Loucy (cell line): ENCODE data around the gene TACC2.
"Not testable (repeated sequence)": the region's sequence is repeated elsewhere in the genome, so short reads cannot be mapped to it uniquely, and the experiment has no call there.

Experiments
- H2AFZ ChIP-seq: fragments of 200-600 bp; sonication (generic); 2 replicates; pipeline ENCODE4 v1.6.0; 2016; ENCODE audit warnings: antibody characterized with exemption, mild to moderate bottlenecking, low read length, moderate library complexity
- H3F3A ChIP-seq: fragments of 200-600 bp; 2 replicates; pipeline ENCODE4 v1.6.0; 2016; ENCODE audit warnings: antibody characterized with exemption, low read depth, mild to moderate bottlenecking
- H3K27me3 ChIP-seq: fragments of 200-600 bp; sonication (generic); 2 replicates; pipeline ENCODE4 v1.6.1; 2014; ENCODE audit warnings: low read length, mild to moderate bottlenecking; ENCODE audit not compliant: insufficient read depth, poor library complexity, severe bottlenecking
- H3K36me3 ChIP-seq: fragments of 200-600 bp; sonication (generic); 2 replicates; pipeline ENCODE4 v1.6.1; 2016; ENCODE audit warnings: low read length; ENCODE audit not compliant: insufficient read depth
- H3K4me1 ChIP-seq: fragments of 200-600 bp; sonication (generic); 2 replicates; pipeline ENCODE4 v1.5.1; 2014; ENCODE audit warnings: low read length, mild to moderate bottlenecking; ENCODE audit not compliant: insufficient read depth, poor library complexity, severe bottlenecking
- H3K4me2 ChIP-seq: fragments of 200-600 bp; sonication (generic); 2 replicates; pipeline ENCODE4 v1.6.0; 2014; ENCODE audit warnings: antibody characterized with exemption, low read length, low read depth, mild to moderate bottlenecking; ENCODE audit not compliant: poor library complexity, severe bottlenecking
- H3K4me3 ChIP-seq: fragments of 200-600 bp; sonication (generic); 2 replicates; pipeline ENCODE4 v1.5.1; 2014; ENCODE audit warnings: low read length, mild to moderate bottlenecking, mixed read lengths; ENCODE audit not compliant: poor library complexity, severe bottlenecking
- H3K79me2 ChIP-seq: fragments of 200-600 bp; sonication (generic); 2 replicates; pipeline ENCODE4 v1.6.1; 2014; ENCODE audit warnings: low read length; ENCODE audit not compliant: insufficient read depth
- H3K9ac ChIP-seq: fragments of 200-600 bp; sonication (generic); 2 replicates; pipeline ENCODE4 v1.6.0; 2014; ENCODE audit warnings: mild to moderate bottlenecking, low read depth, low read length, moderate library complexity; ENCODE audit not compliant: poor library complexity, severe bottlenecking
- H3K9me2 ChIP-seq: fragments of 200-600 bp; sonication (generic); replicated peaks from 2 replicates; pipeline ENCODE4 v1.6.1; 2016; ENCODE audit warnings: low read depth, low read length, mixed read lengths
- H3K9me3 ChIP-seq: fragments of 200-600 bp; sonication (generic); 2 replicates; pipeline ENCODE4 v1.6.1; 2014; ENCODE audit warnings: mild to moderate bottlenecking, antibody characterized with exemption, low read length, low read depth; ENCODE audit not compliant: insufficient read depth
- H4K20me1 ChIP-seq: fragments of 200-600 bp; sonication (generic); 2 replicates; pipeline ENCODE4 v1.6.0; 2014; ENCODE audit warnings: antibody characterized with exemption, low read length, mild to moderate bottlenecking; ENCODE audit not compliant: insufficient read depth, poor library complexity, severe bottlenecking
- EZH2phosphoT487 ChIP-seq: fragments of 200-600 bp; IDR thresholded peaks from 2 replicates; pipeline ENCODE4 v1.6.1; 2018; ENCODE audit warnings: antibody characterized with exemption, mild to moderate bottlenecking, moderate library complexity, borderline replicate concordance
- TF ChIP-seq, protein P1 (sequence below): fragments of 200-600 bp; sonication (generic); conservative IDR thresholded peaks from 2 replicates; pipeline ENCODE4 v1.5.1; 2014; ENCODE audit warnings: mild to moderate bottlenecking, antibody characterized with exemption, low read length

The TACC2 gene

DNA sequence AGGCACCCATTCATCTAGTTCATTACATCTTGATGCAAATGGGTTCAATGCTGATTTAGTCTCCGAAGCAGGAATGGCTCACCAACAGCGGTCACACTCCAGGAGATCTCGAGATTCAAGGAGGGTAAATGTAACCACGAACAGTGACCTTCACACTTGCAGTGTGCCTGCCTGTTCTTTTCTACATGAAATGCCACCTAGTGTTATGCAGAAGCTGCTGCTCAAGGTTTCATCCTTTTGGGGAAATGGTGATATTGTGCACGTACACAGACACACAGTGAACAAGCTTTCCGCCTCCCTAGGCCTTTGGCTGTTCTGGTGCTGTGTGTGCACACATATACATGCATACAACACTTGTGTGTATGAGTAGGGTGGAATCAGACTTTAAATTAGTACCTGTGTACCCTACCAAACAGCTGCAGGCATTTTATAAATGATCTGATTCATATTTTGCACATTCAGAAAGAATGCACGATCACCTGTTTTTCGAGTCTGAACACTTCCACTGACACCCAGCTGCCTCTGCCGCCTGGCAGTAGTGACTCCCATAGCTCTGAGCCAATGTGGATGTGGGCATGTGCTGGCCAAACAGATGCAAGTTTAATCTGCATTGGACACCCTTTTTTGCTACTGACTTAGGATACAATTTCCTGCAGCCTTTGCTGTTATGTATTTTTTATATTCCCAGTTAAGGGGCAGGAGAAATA lies 100.5 kb downstream of the TACC2 start:
- Histone ChIP-seq H2AFZ (no peak overlapping the region), H3K4me2 (no peak overlapping the region), H3K4me3 (no peak overlapping the region), H3K9ac (no peak overlapping the region), H3K4me1 (no peaks in the 10 kb centered on the region), H3K36me3 (no peaks in the 10 kb centered on the region), H3K9me3 (no peaks in the 10 kb centered on the region), H3K79me2 (no peaks in the 10 kb centered on the region), H4K20me1 (no peaks in the 10 kb centered on the region), H3K27me3 (no peaks in the 10 kb centered on the region), H3K9me2 (no peaks in the 10 kb centered on the region), H3F3A (no peaks in the 10 kb centered on the region)
- no peak for TF ChIP-seq EZH2phosphoT487
- TF ChIP-seq, protein P1, sequence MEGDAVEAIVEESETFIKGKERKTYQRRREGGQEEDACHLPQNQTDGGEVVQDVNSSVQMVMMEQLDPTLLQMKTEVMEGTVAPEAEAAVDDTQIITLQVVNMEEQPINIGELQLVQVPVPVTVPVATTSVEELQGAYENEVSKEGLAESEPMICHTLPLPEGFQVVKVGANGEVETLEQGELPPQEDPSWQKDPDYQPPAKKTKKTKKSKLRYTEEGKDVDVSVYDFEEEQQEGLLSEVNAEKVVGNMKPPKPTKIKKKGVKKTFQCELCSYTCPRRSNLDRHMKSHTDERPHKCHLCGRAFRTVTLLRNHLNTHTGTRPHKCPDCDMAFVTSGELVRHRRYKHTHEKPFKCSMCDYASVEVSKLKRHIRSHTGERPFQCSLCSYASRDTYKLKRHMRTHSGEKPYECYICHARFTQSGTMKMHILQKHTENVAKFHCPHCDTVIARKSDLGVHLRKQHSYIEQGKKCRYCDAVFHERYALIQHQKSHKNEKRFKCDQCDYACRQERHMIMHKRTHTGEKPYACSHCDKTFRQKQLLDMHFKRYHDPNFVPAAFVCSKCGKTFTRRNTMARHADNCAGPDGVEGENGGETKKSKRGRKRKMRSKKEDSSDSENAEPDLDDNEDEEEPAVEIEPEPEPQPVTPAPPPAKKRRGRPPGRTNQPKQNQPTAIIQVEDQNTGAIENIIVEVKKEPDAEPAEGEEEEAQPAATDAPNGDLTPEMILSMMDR: no peak

DNA sequence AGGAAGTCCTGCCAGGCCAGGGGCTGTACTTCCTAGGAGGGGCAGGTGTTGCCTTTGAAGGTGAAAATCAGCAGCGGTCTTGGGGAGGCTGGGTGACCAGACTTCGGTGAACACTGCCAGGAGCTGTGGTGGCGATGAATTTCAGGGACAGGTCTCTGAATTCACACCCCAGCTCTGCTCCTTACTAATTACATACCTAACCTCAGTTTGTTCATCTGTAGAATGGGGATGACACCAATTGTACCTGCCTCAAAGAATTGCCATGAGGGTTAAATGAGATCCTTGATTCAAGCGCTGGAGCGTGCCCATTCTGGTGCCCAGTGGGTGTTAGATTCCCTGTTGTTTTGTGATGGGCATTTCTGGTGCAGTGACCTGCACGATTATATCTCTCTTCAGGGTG lies 102.8 kb downstream of the TACC2 start:
- TF ChIP-seq EZH2phosphoT487: no peak
- TF ChIP-seq, protein P1: no peak
- Histone ChIP-seq H3K4me1 (no peaks in the 10 kb centered on the region), H3K9ac (no peak overlapping the region), H3K9me2 (no peaks in the 10 kb centered on the region), H3K79me2 (no peaks in the 10 kb centered on the region), H3K36me3 (no peaks in the 10 kb centered on the region), H3K4me3 (no peak overlapping the region), H4K20me1 (no peaks in the 10 kb centered on the region), H2AFZ (no peak overlapping the region), H3K27me3 (no peaks in the 10 kb centered on the region), H3K4me2 (no peak overlapping the region), H3F3A (no peaks in the 10 kb centered on the region), H3K9me3 (no peaks in the 10 kb centered on the region; the same call in 1 of the 2 replicates)

DNA sequence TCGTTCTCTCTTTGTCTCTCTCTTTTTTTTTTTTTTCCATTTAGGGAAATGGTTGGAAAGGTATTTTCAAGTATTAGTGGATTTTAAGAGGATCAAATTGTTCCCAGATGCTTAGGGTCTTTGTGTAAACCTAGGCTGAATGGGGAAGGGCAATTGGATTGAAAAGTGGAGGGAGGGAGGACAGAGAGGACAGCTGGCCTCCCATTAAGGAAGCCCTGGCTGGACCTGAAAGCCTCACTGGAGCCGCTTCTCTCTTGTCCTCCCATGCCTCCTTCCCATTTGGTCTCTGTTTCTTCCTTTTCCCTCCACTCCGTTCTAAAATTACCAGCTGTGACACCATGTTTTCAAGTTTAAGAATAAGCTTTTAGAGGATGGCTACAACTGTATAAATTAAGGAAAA lies 104.1 kb downstream of the TACC2 start:
- H3K9ac ChIP-seq: no peak overlapping the region
- no peaks in the 10 kb centered on the region; the same call in 1 of the 2 replicates for H3K9me3 ChIP-seq
- H3F3A ChIP-seq: no peaks in the 10 kb centered on the region
- no peak overlapping the region for H3K4me2 ChIP-seq
- H4K20me1 ChIP-seq: no peaks in the 10 kb centered on the region
- H2AFZ ChIP-seq: no peak overlapping the region
- no peaks in the 10 kb centered on the region for H3K27me3 ChIP-seq
- H3K79me2 ChIP-seq: no peaks in the 10 kb centered on the region
- no peaks in the 10 kb centered on the region for H3K4me1 ChIP-seq
- no peak for TF ChIP-seq EZH2phosphoT487
- no peak overlapping the region for H3K4me3 ChIP-seq
- no peaks in the 10 kb centered on the region for H3K9me2 ChIP-seq
- H3K36me3 ChIP-seq: no peaks in the 10 kb centered on the region

DNA sequence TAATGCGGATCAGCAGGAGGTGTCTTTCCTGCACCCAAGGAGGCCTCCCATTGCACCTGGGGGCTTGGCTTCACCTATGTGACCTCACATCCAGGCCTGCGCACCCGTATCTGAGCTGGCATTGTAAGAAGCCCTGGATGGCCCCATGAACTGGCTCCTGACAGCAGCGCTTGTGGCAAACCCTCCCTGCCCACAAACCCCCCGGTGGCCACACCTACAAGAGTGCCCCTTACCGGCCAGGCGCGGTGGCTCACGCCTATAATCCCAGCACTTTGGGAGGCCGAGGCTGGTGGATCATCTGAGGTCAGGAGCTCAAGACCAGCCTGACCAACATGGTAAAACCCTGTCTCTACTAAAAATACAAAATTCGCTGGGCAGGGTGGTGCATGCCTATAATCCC lies 107.2 kb downstream of the TACC2 start:
- not testable (repeated sequence) for H3K9me2 ChIP-seq, H3K9me3 ChIP-seq, H3K36me3 ChIP-seq, H2AFZ ChIP-seq, H3K4me2 ChIP-seq, H3K4me3 ChIP-seq, H3K4me1 ChIP-seq, H4K20me1 ChIP-seq, H3K27me3 ChIP-seq, H3K79me2 ChIP-seq, H3K9ac ChIP-seq, H3F3A ChIP-seq
